ENCODE measurements around the gene DSCAML1. TPM values are rescaled to one million over a fixed set of nuclear protein-coding genes. Genes with fewer than 3 reads are reported as not detected.
"Not testable (repeated sequence)": the region's sequence is repeated elsewhere in the genome, so short reads cannot be mapped to it uniquely, and the experiment has no call there.

Gene DSCAML1
- total and polyA plus RNA-seq, 2 of the 8 experiments (the other 6 are each of a cell fraction or from before 2014, with no cell fraction given): 0.19 to 0.24 TPM

DNA sequence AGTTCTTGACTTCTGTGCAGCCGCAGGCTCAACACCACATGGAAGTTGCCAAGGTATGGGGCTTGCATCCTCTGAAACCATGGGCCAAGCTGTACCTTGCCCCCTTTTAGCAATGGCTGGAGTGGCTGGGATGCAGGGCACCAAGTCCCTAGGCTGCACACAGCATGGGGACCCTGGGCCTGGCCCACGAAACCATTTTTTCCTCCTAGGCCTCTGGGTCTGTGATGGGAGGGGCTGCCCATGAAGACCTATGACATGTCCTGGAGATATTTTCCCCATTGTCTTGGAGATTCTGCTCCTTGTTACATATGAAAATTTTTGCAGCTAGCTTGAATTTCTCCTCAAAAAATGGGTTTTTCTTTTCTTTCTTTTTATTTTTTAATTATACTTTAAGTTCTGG is 398.4 kb downstream of the DSCAML1 start:
- ChIA-PET CTCF (ENCODE audit: partially characterized antibody) (interaction anchor here (1.1 kb wide), 1 partner anchor 15 kb away, joined by 3 read pairs; no protein-coding TSS in a partner anchor), POLR2A (ENCODE audit: partially characterized antibody) (interaction anchor here (1.5 kb wide), 1 partner anchor 11 kb away, joined by 3 read pairs; no protein-coding TSS in a partner anchor)
- not testable (repeated sequence) for H3K56ac ChIP-seq (replicated peaks; ENCODE audit: insufficient read length, low read depth, low read length); H2AFZ ChIP-seq (ENCODE audit: low read length); H2AK5ac ChIP-seq (ENCODE audit: low read depth, low read length); H2BK12ac ChIP-seq (ENCODE audit: low read depth, low read length); H3K14ac ChIP-seq (ENCODE audit: insufficient read length); H4K91ac ChIP-seq (replicated peaks; ENCODE audit: insufficient read length, low read length); DNase-seq (ENCODE audit: low read depth in 1 of 2, low spot score in 2 of 2); FAIRE-seq; H3K27ac ChIP-seq (ENCODE audit: low read depth, low read length); H2BK15ac ChIP-seq (ENCODE audit: low read length); H3K23me2 ChIP-seq (ENCODE audit: low read depth, low read length); H3K4me2 ChIP-seq (ENCODE audit: insufficient read depth in 1 of 2, low read depth in 2 of 2, low read length in 2 of 2); H3K79me1 ChIP-seq (ENCODE audit: low read depth, low read length); H3K4me1 ChIP-seq (replicated peaks in 1 of 4; ENCODE audit: control insufficient read depth in 3 of 4, insufficient read depth in 4 of 4, low read length in 3 of 4); H3K23ac ChIP-seq (ENCODE audit: insufficient read length); H3K4ac ChIP-seq (replicated peaks; ENCODE audit: insufficient read length, low read depth, low read length); H2BK20ac ChIP-seq (ENCODE audit: low read length); H4K20me1 ChIP-seq (replicated peaks in 1 of 2; ENCODE audit: control insufficient read depth in 1 of 2, insufficient read depth in 2 of 2, low read length in 2 of 2); H2BK5ac ChIP-seq (ENCODE audit: low read depth, low read length); H2BK120ac ChIP-seq (replicated peaks; ENCODE audit: low read depth, low read length); H3K9ac ChIP-seq (replicated peaks in 1 of 4; ENCODE audit: extremely low read depth in 1 of 4, low read depth in 3 of 4, low read length in 3 of 4); H3K18ac ChIP-seq (ENCODE audit: extremely low read depth, low read length); H3K79me2 ChIP-seq (ENCODE audit: control insufficient read depth in 1 of 2, insufficient read depth in 2 of 2, low read length in 2 of 2); H3K4me3 ChIP-seq (ENCODE audit: extremely low read depth in 1 of 4, insufficient read depth in 2 of 4, low read depth in 3 of 4, low read length in 4 of 4); H4K5ac ChIP-seq (ENCODE audit: insufficient read length, low read depth, low read length); H4K8ac ChIP-seq (ENCODE audit: extremely low read depth, insufficient read depth, low read length); H3K27me3 ChIP-seq (replicated peaks in 1 of 4; ENCODE audit: control insufficient read depth in 3 of 4, extremely low read depth in 1 of 4, insufficient read depth in 3 of 4, low read length in 3 of 4)
- Histone ChIP-seq H3K36me3 (ENCODE audit: control insufficient read depth in 2 of 4, insufficient read depth in 4 of 4, low read length in 3 of 4) (peaks cover 0 to 29% (median 18%) of the 10 kb centered on the region in 4 experiments; a peak in 7 of 8 replicates), H3K9me3 (ENCODE audit: insufficient read depth in 2 of 2, low read depth in 1 of 2, low read length in 1 of 2) (peaks cover 10 to 16% of the 10 kb centered on the region in 2 experiments)
- WGBS, 2 experiments (ENCODE audit: extremely low coverage in 1 of 2, insufficient coverage in 1 of 2, insufficient read length in 1 of 2, insufficient replicate concordance in 2 of 2, low coverage in 1 of 2, low lambda C conversion rate in 2 of 2, missing lambda C conversion rate in 1 of 2): 100% methylated on average over 2 of the region's 2 CpGs; no CpG with 5 or more reads in 1 of the 2 experiments

Data from H1 (cell line).